ENCODE results near the gene PRICKLE1. TPM values are rescaled to one million over a fixed set of nuclear protein-coding genes. Genes with fewer than 3 reads are reported as not detected.

The PRICKLE1 gene
- total and polyA plus RNA-seq, 10 of the 15 experiments (the other 5 are each of a cell fraction or from before 2014, with no cell fraction given), result 0.47 to 2.8 (median 0.86) TPM

DNA sequence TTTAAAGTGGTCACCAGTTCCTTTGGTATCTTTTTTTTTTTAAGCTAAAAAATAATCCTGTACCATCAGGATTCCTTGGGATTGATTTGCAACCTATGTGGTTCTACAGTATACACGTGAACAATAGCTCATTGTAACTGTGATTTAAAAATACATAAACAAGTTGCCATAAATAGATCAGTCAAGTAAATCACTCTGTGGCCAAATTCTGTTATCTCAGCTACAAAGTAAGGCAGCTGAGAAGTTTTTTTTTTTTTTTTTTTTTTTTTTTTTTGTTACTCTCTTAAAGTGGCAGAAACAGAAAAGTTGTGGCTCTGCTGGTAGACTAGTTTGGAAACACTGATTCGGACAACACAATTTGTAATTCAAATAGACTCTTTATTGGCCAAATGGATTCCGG lies 104.5 kb downstream of the PRICKLE1 start:
- Histone ChIP-seq H2AFZ (ENCODE audit: control insufficient read depth, low read depth, low read length) (no peak overlapping the region), H3K79me2 (ENCODE audit: control insufficient read depth, insufficient read depth, low read length) (no peaks in the 10 kb centered on the region), H3K4me3 (no peak overlapping the region), H3K4me2 (ENCODE audit: control insufficient read depth, insufficient read depth) (no peak overlapping the region), H3K9ac (ENCODE audit: control insufficient read depth, insufficient read depth, low read length) (no peak overlapping the region), H4K20me1 (ENCODE audit: control insufficient read depth, insufficient read depth) (no peaks in the 10 kb centered on the region), H3K9me3 (replicated peaks; ENCODE audit: control insufficient read depth, insufficient read depth, low read length) (no peaks in the 10 kb centered on the region), H3K27ac (ENCODE audit: control insufficient read depth, insufficient read depth) (no peak overlapping the region), H3K36me3 (ENCODE audit: control insufficient read depth in 2 of 2, insufficient read depth in 2 of 2, low read length in 1 of 2) (no peaks in the 10 kb centered on the region), H3K4me1 (ENCODE audit: control insufficient read depth, insufficient read depth, low read length) (no peaks in the 10 kb centered on the region), H3K27me3 (replicated peaks in 1 of 2; ENCODE audit: control insufficient read depth in 2 of 2, insufficient read depth in 2 of 2, low read length in 1 of 2) (peaks cover 0 to 6% of the 10 kb centered on the region in 2 experiments; a peak in 1 of 4 replicates)
- SMC1A ChIA-PET (ENCODE audit: uncharacterized antibody, unreplicated experiment), result interaction anchor here (0.6 to 6.0 kb wide), 13 partner anchors 11 to 851 kb away, joined by 3 to 49 read pairs (median 4); no protein-coding TSS in a partner anchor
- in situ Hi-C loops (cut with MboI) (loop anchor here (5.0 to 10.0 kb wide), 2 partner anchors 790 to 852 kb away; no protein-coding TSS in a partner anchor), intact Hi-C loops (cut with micrococcal nuclease; ENCODE audit: unreplicated experiment) (loop anchor here (5.0 to 10.0 kb wide), 2 partner anchors 280 to 727 kb away; no protein-coding TSS in a partner anchor)
- FAIRE-seq (no peak), DNase-seq (ENCODE audit: low read depth, low spot score) (no peak), ATAC-seq (no peak)
- no TSS peak for BruUV-seq (replicated peaks)
- CTCF ChIA-PET, result interaction anchor here (0.6 to 11.2 kb wide), 15 partner anchors 15 to 1342 kb away, joined by 3 to 117 read pairs (median 3); no protein-coding TSS in a partner anchor
- RAD21 ChIA-PET (ENCODE audit: unreplicated experiment), result interaction anchor here (3.5 to 4.5 kb wide), 4 partner anchors 16 to 853 kb away, joined by 21 to 38 read pairs (median 24); no protein-coding TSS in a partner anchor
- POLR2A ChIA-PET, result interaction anchor here (0.6 kb wide), 1 partner anchor 56 kb away, joined by 3 read pairs; no protein-coding TSS in a partner anchor
- TF ChIP-seq ZNF384 (IDR thresholded peaks at IDR 0.05; ENCODE audit: borderline replicate concordance, low read depth, low read length) (peak; percentile 84), MEF2A (IDR thresholded peaks at IDR 0.05; ENCODE audit: insufficient read depth, low read depth, low read length) (peak; percentile 74), PAX5 (IDR thresholded peaks at IDR 0.05; ENCODE audit: borderline replicate concordance, low read depth, low read length) (no peak), MEF2B (IDR thresholded peaks at IDR 0.05; ENCODE audit: partially characterized antibody, poor library complexity, severe bottlenecking) (peak; percentile 59)
- 42% methylated on average over 3 of the region's 3 CpGs for WGBS (ENCODE audit: insufficient coverage, insufficient replicate concordance, low lambda C conversion rate, missing lambda C conversion rate)

- Histone ChIP-seq H3K9ac (ENCODE audit: control insufficient read depth, insufficient read depth, low read length) (peak overlapping the region; percentile 32; the same call in 1 of the 2 replicates), H3K79me2 (ENCODE audit: control insufficient read depth, insufficient read depth, low read length) (no peaks in the 10 kb centered on the region), H3K4me3 (peak overlapping the region; percentile 73), H4K20me1 (ENCODE audit: control insufficient read depth, insufficient read depth) (no peaks in the 10 kb centered on the region), H3K4me1 (ENCODE audit: control insufficient read depth, insufficient read depth, low read length) (peaks cover 9% of the 10 kb centered on the region), H3K27ac (ENCODE audit: control insufficient read depth, insufficient read depth) (no peak overlapping the region), H3K9me3 (replicated peaks; ENCODE audit: control insufficient read depth, insufficient read depth, low read length) (no peaks in the 10 kb centered on the region), H3K27me3 (replicated peaks in 1 of 2; ENCODE audit: control insufficient read depth in 2 of 2, insufficient read depth in 2 of 2, low read length in 1 of 2) (peaks cover 0 to 6% of the 10 kb centered on the region in 2 experiments; a peak in 1 of 4 replicates), H3K36me3 (ENCODE audit: control insufficient read depth in 2 of 2, insufficient read depth in 2 of 2, low read length in 1 of 2) (no peaks in the 10 kb centered on the region), H3K4me2 (ENCODE audit: control insufficient read depth, insufficient read depth) (peak overlapping the region; percentile 100), H2AFZ (ENCODE audit: control insufficient read depth, low read depth, low read length) (peak overlapping the region; percentile 92)
- ChIA-PET CTCF (interaction anchor here (0.6 to 11.2 kb wide), 11 partner anchors 13 to 854 kb away, joined by 3 to 117 read pairs (median 7); no protein-coding TSS in a partner anchor), POLR2A (interaction anchor here (0.6 to 0.8 kb wide), 2 partner anchors 11 to 1102 kb away, joined by 3 to 6 read pairs; no protein-coding TSS in a partner anchor), RAD21 (ENCODE audit: unreplicated experiment) (interaction anchor here (0.5 to 4.5 kb wide), 13 partner anchors 14 to 1812 kb away, joined by 3 to 38 read pairs (median 3); no protein-coding TSS in a partner anchor), SMC1A (ENCODE audit: uncharacterized antibody, unreplicated experiment) (interaction anchor here (1.2 to 6.0 kb wide), 6 partner anchors 14 to 852 kb away, joined by 3 to 49 read pairs (median 15); no protein-coding TSS in a partner anchor)
- DNase-seq (ENCODE audit: low read depth, low spot score) (no peak), ATAC-seq (peak; percentile 54), FAIRE-seq (no peak)
- in situ Hi-C loops (cut with MboI), result loop anchor here (5.0 to 10.0 kb wide), 2 partner anchors 791 to 854 kb away; no protein-coding TSS in a partner anchor
- TF ChIP-seq SMC3 (IDR thresholded peaks at IDR 0.05; ENCODE audit: borderline replicate concordance, low read length) (no peak), IKZF1 (conservative IDR thresholded peaks at IDR 0.05) (peak; percentile 7; the same call in 1 of the 2 replicates), SKIL (IDR thresholded peaks at IDR 0.05; ENCODE audit: low read depth, poor library complexity, severe bottlenecking) (no peak), LARP7 (IDR thresholded peaks at IDR 0.05) (0 out of 2 replicates have a peak, but pooled peaks have one; percentile 5), NR2F1 (conservative IDR thresholded peaks at IDR 0.05) (peak; percentile 9; the same call in 1 of the 2 replicates)
- WGBS (ENCODE audit: insufficient coverage, insufficient replicate concordance, low lambda C conversion rate, missing lambda C conversion rate), result 2% methylated on average over 18 of the region's 30 CpGs
- intact Hi-C loops (cut with micrococcal nuclease; ENCODE audit: unreplicated experiment), result loop anchor here (1.0 to 10.0 kb wide), 5 partner anchors 86 to 855 kb away; no protein-coding TSS in a partner anchor
- BruUV-seq (replicated peaks), result no TSS peak
Measured at GRCh38 chr12:42483521-42483790, 106.1 kb downstream of the PRICKLE1 start.

Measured in GM12878 (cell line).